ENCODE results near the gene POLR3GL. TPM values are rescaled to one million over a fixed set of nuclear protein-coding genes. Genes with fewer than 3 reads are reported as not detected.

The POLR3GL gene
- total RNA-seq, 1 experiment from 2014 or later, result 7.9 TPM

DNA sequence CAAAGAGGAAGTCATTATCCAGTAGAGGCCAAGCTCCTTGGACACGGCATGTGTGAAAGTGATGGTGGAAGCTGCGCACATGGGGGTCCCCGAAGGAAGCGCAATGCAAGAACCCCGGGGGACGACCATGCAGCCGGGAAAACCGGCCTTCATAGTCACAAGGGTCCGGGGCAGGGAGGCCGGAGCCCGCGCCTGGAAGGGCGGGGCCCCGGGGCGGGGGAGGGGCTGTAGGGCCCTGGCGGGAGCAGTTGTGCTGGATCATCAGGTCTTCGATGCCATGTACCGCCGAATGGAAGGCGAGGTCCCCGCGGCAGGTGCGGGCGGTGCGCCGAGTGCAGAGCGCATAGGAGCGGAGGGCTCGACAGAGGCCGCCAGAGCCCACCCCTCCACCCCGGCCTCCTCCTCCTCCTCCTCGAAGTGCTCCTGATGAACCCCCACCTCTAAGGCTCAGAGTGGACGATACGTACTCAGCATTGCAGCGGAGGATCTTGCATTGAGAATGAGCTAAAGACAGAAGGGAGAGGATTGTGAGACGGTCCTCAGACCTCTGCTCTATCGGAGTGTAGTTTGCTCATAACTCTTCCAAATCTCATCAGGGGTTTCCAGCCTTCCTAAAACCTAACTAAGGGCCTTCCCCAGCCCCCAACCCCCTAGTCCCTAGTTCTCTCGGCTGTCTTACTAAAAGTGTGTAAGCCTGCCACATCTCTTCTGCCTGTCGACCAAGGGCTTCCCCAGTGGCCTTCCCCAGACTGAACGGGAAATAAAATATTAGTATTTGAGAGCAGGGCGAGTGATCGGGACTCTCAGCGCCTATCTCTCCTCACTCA is 55.0 kb downstream of the POLR3GL start:
- Mint-ChIP-seq H3K9me3 (no peaks in the 10 kb centered on the region), H3K4me3 (peak overlapping the region; percentile 54 to 55; a peak in 4 of 5 replicates)

More for the DNA sequence above, 55.0 kb downstream of the POLR3GL start:
- Histone ChIP-seq H3K9ac (ENCODE audit: extremely low read depth, insufficient read length, low read length) (no peak overlapping the region), H3T11ph (ENCODE audit: low read length) (no peak overlapping the region), H2AK5ac (ENCODE audit: insufficient read length, low read length) (no peak overlapping the region), H3K4ac (ENCODE audit: low read depth, low read length) (no peak overlapping the region), H3K18ac (ENCODE audit: insufficient read length, low read depth, low read length) (peak overlapping the region; percentile 5), H3K56ac (ENCODE audit: insufficient read length, low read depth, low read length) (no peak overlapping the region), H4K91ac (ENCODE audit: insufficient read length, low read depth, low read length) (no peak overlapping the region), H3K4me1 (ENCODE audit: insufficient read depth, low read length) (peaks cover 9% of the 10 kb centered on the region; the same call in 1 of the 2 replicates), H3K27me3 (ENCODE audit: insufficient read depth, low read length) (peaks cover 10% of the 10 kb centered on the region; the same call in 1 of the 2 replicates), H4K8ac (replicated peaks; ENCODE audit: insufficient read length, low read depth, low read length) (no peak overlapping the region), H3K23me2 (ENCODE audit: insufficient read length, low read depth, low read length, poor library complexity, severe bottlenecking) (peaks cover 6% of the 10 kb centered on the region), H2BK15ac (ENCODE audit: low read depth, low read length) (no peak overlapping the region), H3K27ac (ENCODE audit: insufficient read length, low read depth, low read length) (no peak overlapping the region), H3K9me3 (ENCODE audit: control insufficient read depth, low read depth, low read length) (no peaks in the 10 kb centered on the region), H4K20me1 (ENCODE audit: control insufficient read depth, insufficient read depth, insufficient read length) (no peaks in the 10 kb centered on the region), H3K4me2 (ENCODE audit: insufficient read depth, insufficient read length, low read length) (peak overlapping the region; percentile 55), H2BK5ac (ENCODE audit: insufficient read length, low read length) (no peak overlapping the region), H3K79me2 (ENCODE audit: insufficient read depth, low read length) (no peaks in the 10 kb centered on the region), H3K23ac (ENCODE audit: insufficient read length, low read depth, low read length) (no peak overlapping the region), H3K14ac (ENCODE audit: insufficient read depth, low read length) (peak overlapping the region; percentile 58; the same call in 1 of the 2 replicates), H3K79me1 (ENCODE audit: insufficient read depth, low read depth, low read length, poor library complexity, severe bottlenecking) (no peaks in the 10 kb centered on the region), H2BK20ac (ENCODE audit: low read depth, low read length, poor library complexity, severe bottlenecking) (no peak overlapping the region), H4K5ac (ENCODE audit: insufficient read length, low read depth, low read length) (no peak overlapping the region), H2BK12ac (ENCODE audit: insufficient read length, low read depth, low read length) (no peak overlapping the region), H2AFZ (ENCODE audit: low read length) (peak overlapping the region; percentile 15), H2BK120ac (ENCODE audit: low read depth, low read length, poor library complexity, severe bottlenecking) (no peak overlapping the region)
- DNase-seq, result peak; percentile 78
- Mint-ChIP-seq H3K36me3 (ENCODE audit: insufficient read depth in 1 of 3, low read depth in 3 of 3) (no peaks in the 10 kb centered on the region), H3K4me1 (peaks cover 15 to 22% of the 10 kb centered on the region in 2 experiments), H3K27me3 (ENCODE audit: low read depth) (peaks cover 55% of the 10 kb centered on the region), H3K27ac (no peak overlapping the region; a peak in 1 of 7 replicates)
- no CpG with 5 or more reads among the region's 43 CpGs for whole genome bisulfite sequencing (ENCODE audit: extremely low coverage, insufficient read length, low lambda C conversion rate)
- TF ChIP-seq CTCF (conservative IDR thresholded peaks at IDR 0.05), result no peak

Data from H9 (cell line).